HCT116 (cell line): ENCODE results near the gene UFL1. TPM values are rescaled to one million over a fixed set of nuclear protein-coding genes. Genes with fewer than 3 reads are reported as not detected.

ENCODE experiments used
- ATAC-seq: fragments of 200-7000 bp; cut with Tn5 transposase; 2 replicates; pipeline ENCODE4 v1.9.1; 2020; ENCODE audit warnings: mild to moderate bottlenecking, moderate library complexity
- BruUV-seq: library from RNA; stranded (reverse); fragments of 400-500 nt; replicated peaks from 2 replicates; lab custom pipeline; 2021; lab: Mats Ljungman, UMichigan
- CTCF ChIA-PET: fragments of 300-600 bp; sonication (Branson Sonifier 250); formaldehyde crosslinking; loops from one replicate; lab custom pipeline; 2021; ENCODE audit warnings: antibody characterized with exemption; lab: Charles Lee
- POLR2A ChIA-PET: fragments of 300-600, 350-600 bp; sonication (Branson Sonifier 250); formaldehyde crosslinking; loops from one replicate; lab custom pipeline; 2021; ENCODE audit warnings: antibody characterized with exemption; lab: Charles Lee
- RAD21 ChIA-PET, 2 experiments: fragments of 300-600 bp; sonication (Branson Sonifier 250); formaldehyde crosslinking; loops; one replicate each; lab custom pipeline; 2023; ENCODE audit warnings: low total read pairs in 2 of 2; ENCODE audit not compliant: uncharacterized antibody in 2 of 2, unreplicated experiment in 2 of 2, low non-redundant PET in 1 of 2; lab: Charles Lee
- DNase-seq: peaks from one replicate; pipeline ENCODE4 v3.0.0-alpha.2; 2010; ENCODE audit warnings: low read depth, low spot score
- H2AFZ ChIP-seq: fragments of 200-600 bp; shearing (Covaris generic), sonication (generic); 2 replicates; pipeline ENCODE4 v1.6.1; 2017; ENCODE audit warnings: low read depth, mixed run types, mixed read lengths, antibody characterized with exemption, low read length; ENCODE audit not compliant: poor library complexity, severe bottlenecking
- H3K27ac ChIP-seq: 2 replicates; pipeline ENCODE4 v1.5.1; 2012; ENCODE audit warnings: low read depth, low read length
- H3K27me3 ChIP-seq: fragments of 200-600 bp; sonication (generic); 2 replicates; pipeline ENCODE4 v1.6.1; 2016; ENCODE audit warnings: mixed run types, low read length, mixed read lengths; ENCODE audit not compliant: insufficient read depth
- H3K36me3 ChIP-seq, 2 experiments: fragments of 200-500 bp in 1 of 2; fragments of 200-600 bp in 1 of 2; sonication (Bioruptor generic) in 1 of 2; sonication (generic) in 1 of 2; 2 replicates each; pipeline versions ENCODE4 v1.5.1 to v1.6.1; 2014 to 2016; ENCODE audit warnings: low read length in 2 of 2, inconsistent platforms in 1 of 2, mixed read lengths in 1 of 2, mixed run types in 1 of 2; ENCODE audit not compliant: insufficient read depth in 2 of 2, control insufficient read depth in 1 of 2
- H3K4me1 ChIP-seq, 2 experiments: fragments of 200-600 bp in 1 of 2; sonication (generic) in 1 of 2; 2 replicates each; pipeline versions ENCODE4 v1.5.1 to v1.6.1; 2012 to 2017; ENCODE audit warnings: low read length in 2 of 2, inconsistent platforms in 1 of 2, mild to moderate bottlenecking in 1 of 2, mixed read lengths in 1 of 2, mixed run types in 1 of 2, moderate library complexity in 1 of 2; ENCODE audit not compliant: insufficient read depth in 2 of 2, control insufficient read depth in 1 of 2
- H3K4me2 ChIP-seq: fragments of 200-600 bp; sonication (generic); 2 replicates; pipeline ENCODE4 v1.6.1; 2017; ENCODE audit warnings: mixed run types, low read length, mixed read lengths
- H3K4me3 ChIP-seq, 2 experiments: fragments of 200-600 bp in 1 of 2; sonication (generic) in 1 of 2; replicated peaks in 1 of 2; 2 replicates each; pipeline ENCODE4 v1.5.1; 2011 to 2016; ENCODE audit warnings: low read length in 2 of 2, control low read depth in 1 of 2, low read depth in 1 of 2, mild to moderate bottlenecking in 1 of 2, mixed read lengths in 1 of 2, mixed run types in 1 of 2
- H3K79me2 ChIP-seq: fragments of 200-600 bp; sonication (generic); 2 replicates; pipeline ENCODE4 v1.6.1; 2017; ENCODE audit warnings: mild to moderate bottlenecking, mixed run types, low read length, moderate library complexity, mixed read lengths; ENCODE audit not compliant: insufficient read depth
- H3K9ac ChIP-seq: fragments of 200-600 bp; sonication (generic); 2 replicates; pipeline ENCODE4 v1.6.1; 2016; ENCODE audit warnings: low read length, mixed read lengths
- H3K9me2 ChIP-seq: fragments of 200-600 bp; sonication (generic), shearing (Covaris generic); 2 replicates; pipeline ENCODE4 v1.6.1; 2017; ENCODE audit warnings: mixed run types, mild to moderate bottlenecking, moderate library complexity; ENCODE audit not compliant: insufficient read depth
- H3K9me3 ChIP-seq, 2 experiments: fragments of 200-500 bp in 1 of 2; fragments of 200-600 bp in 1 of 2; sonication (Bioruptor generic) in 1 of 2; sonication (generic) in 1 of 2; 2 replicates each; pipeline ENCODE4 v1.6.1; 2014 to 2017; ENCODE audit warnings: low read length in 2 of 2, mixed read lengths in 2 of 2, inconsistent platforms in 1 of 2, low read depth in 1 of 2, mild to moderate bottlenecking in 1 of 2, mixed run types in 1 of 2, moderate library complexity in 1 of 2; ENCODE audit not compliant: control insufficient read depth in 1 of 2, insufficient read depth in 1 of 2
- H4K20me1 ChIP-seq: fragments of 200-600 bp; sonication (generic), shearing (Covaris generic); 2 replicates; pipeline ENCODE4 v1.6.1; 2017; ENCODE audit warnings: mixed run types, mild to moderate bottlenecking, moderate library complexity; ENCODE audit not compliant: insufficient read depth
- ATF3 ChIP-seq: IDR thresholded peaks from 2 replicates; pipeline ENCODE4 v1.6.1; 2012
- CEBPB ChIP-seq: IDR thresholded peaks from 2 replicates; pipeline ENCODE4 v1.6.1; 2012; ENCODE audit warnings: low read depth
- CTCF ChIP-seq, 3 experiments: fragments of 200-600 bp in 1 of 3; sonication (generic) in 1 of 3; IDR thresholded peaks in 2 of 3; conservative IDR thresholded peaks in 1 of 3; 2 replicates each; pipeline ENCODE4 v1.5.1; 2012 to 2017; ENCODE audit warnings: low read depth in 2 of 3, low read length in 2 of 3, antibody characterized with exemption in 1 of 3, borderline replicate concordance in 1 of 3, control low read depth in 1 of 3, mild to moderate bottlenecking in 1 of 3, mixed read lengths in 1 of 3, mixed run types in 1 of 3, moderate library complexity in 1 of 3; ENCODE audit not compliant: insufficient read depth in 1 of 3
- ELF1 ChIP-seq: IDR thresholded peaks from 2 replicates; pipeline ENCODE4 v1.6.1; 2012; ENCODE audit warnings: low read depth, borderline replicate concordance
- EZH2 ChIP-seq: fragments of 200-600 bp; sonication (generic); IDR thresholded peaks from 2 replicates; pipeline ENCODE4 v1.6.1; 2017; ENCODE audit warnings: antibody characterized with exemption, mixed run types
- POLR2AphosphoS5 ChIP-seq: IDR thresholded peaks from 2 replicates; pipeline ENCODE4 v1.6.1; 2011; ENCODE audit warnings: mild to moderate bottlenecking, low read depth, low read length, moderate library complexity
- TCF7L2 ChIP-seq: IDR thresholded peaks from 2 replicates; pipeline ENCODE4 v1.7.0; 2011; ENCODE audit warnings: borderline replicate concordance, inconsistent platforms; ENCODE audit not compliant: insufficient read depth, insufficient read length; ENCODE audit errors: extremely low read depth
- intact Hi-C: fragments of 100-400 bp; cut with micrococcal nuclease; formaldehyde crosslinking; loops from 2 replicates; pipeline ENCODE4 v1.10.0; 2022
- total RNA-seq: library from RNA; stranded (reverse); gene quantifications from one replicate; pipeline ENCODE4 v1.2.1, GENCODE V29; 2021; ENCODE audit not compliant: unreplicated experiment

Gene UFL1
- total RNA-seq, 1 experiment from 2014 or later = 19.6 TPM

- CTCF ChIA-PET = no interaction called here
- TSS peak; percentile 57 for BruUV-seq
- H3K4me1 ChIP-seq = peaks cover 9 to 26% of the 10 kb centered on the region in 2 experiments
- TF ChIP-seq POLR2AphosphoS5 = no peak
- TF ChIP-seq, all 23 proteins: peak for 0
- RAD21 ChIA-PET = no interaction called here
- Histone ChIP-seq H3K36me3 (peaks cover 0 to 9% of the 10 kb centered on the region in 2 experiments; a peak in 1 of 4 replicates), H3K9me2 (no peaks in the 10 kb centered on the region), H3K4me2 (peak overlapping the region; percentile 82), H3K79me2 (peaks cover 26% of the 10 kb centered on the region), H3K27me3 (no peaks in the 10 kb centered on the region), H3K4me3 (peak overlapping the region; percentile 77 to 80), H2AFZ (no peak overlapping the region), H3K27ac (peak overlapping the region; percentile 83), H4K20me1 (no peaks in the 10 kb centered on the region), H3K9ac (peak overlapping the region; percentile 83), H3K9me3 (no peaks in the 10 kb centered on the region)
- no peak for DNase-seq
- no peak for ATAC-seq
- intact Hi-C loops = loop anchor here (5.0 kb wide), 1 partner anchor 375 kb away; the partner anchor contains the start of gene NDUFAF4
- POLR2A ChIA-PET = no interaction called here
Measured at GRCh38 chr6:96522465-96523009, 931 bp downstream of the UFL1 start.

GRCh38 chr6:96528193-96528592 lies 6.6 kb downstream of the UFL1 start:
- H2AFZ ChIP-seq = no peak overlapping the region
- no peaks in the 10 kb centered on the region for H3K9me2 ChIP-seq
- POLR2A ChIA-PET = no interaction called here
- intact Hi-C loops = no loop called here
- CTCF ChIA-PET = no interaction called here
- H3K9me3 ChIP-seq = no peaks in the 10 kb centered on the region
- peaks cover 2% of the 10 kb centered on the region; the same call in 1 of the 2 replicates for H3K79me2 ChIP-seq
- H3K27ac ChIP-seq = no peak overlapping the region
- no TSS peak for BruUV-seq
- TF ChIP-seq ELF1 (no peak), CTCF (IDR thresholded peaks at IDR 0.05 in 2 of 3, conservative IDR thresholded peaks at IDR 0.05 in 1 of 3; ENCODE audit: borderline replicate concordance in 1 of 3, insufficient read depth in 1 of 3, low read depth in 2 of 3, low read length in 2 of 3) (no peak), EZH2 (no peak), CEBPB (no peak), ATF3 (no peak), TCF7L2 (no peak)
- no peaks in the 10 kb centered on the region for H3K27me3 ChIP-seq
- peaks cover 14 to 22% of the 10 kb centered on the region in 2 experiments; a peak in 3 of 4 replicates for H3K36me3 ChIP-seq
- H4K20me1 ChIP-seq = no peaks in the 10 kb centered on the region
- H3K4me3 ChIP-seq = no peak overlapping the region
- ATAC-seq (no peak), DNase-seq (no peak)
- no peak overlapping the region for H3K4me2 ChIP-seq
- H3K9ac ChIP-seq = no peak overlapping the region
- RAD21 ChIA-PET = no interaction called here
- peaks cover 0 to under 1% of the 10 kb centered on the region in 2 experiments; a peak in 1 of 4 replicates for H3K4me1 ChIP-seq
